ENCODE results near the gene KRT71.

DNA sequence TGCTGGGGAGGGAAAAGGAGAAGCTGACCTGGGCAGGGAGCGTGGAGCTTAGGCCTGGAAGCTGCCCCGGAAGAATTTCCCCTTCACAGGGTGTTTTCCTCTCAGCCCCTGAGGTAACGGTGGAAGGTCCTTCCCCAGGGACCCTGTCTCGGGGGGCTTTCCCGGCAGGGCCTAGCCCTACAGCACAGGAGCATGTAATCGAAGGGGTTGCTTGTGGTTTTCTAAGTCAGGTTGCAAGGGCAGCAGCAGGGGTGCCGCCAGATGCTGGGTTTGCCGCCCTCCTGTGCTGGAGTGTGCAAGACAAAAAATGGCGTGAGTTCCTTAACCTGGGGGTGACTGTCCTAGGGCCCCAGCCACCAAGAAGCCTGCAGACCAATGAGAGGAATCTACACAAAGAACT, 22.3 kb upstream of the KRT71 start:
- no peak for TF ChIP-seq POLR2A (IDR thresholded peaks at IDR 0.05; ENCODE audit: low read length)
- TF ChIP-seq GATA1 (IDR thresholded peaks at IDR 0.05; ENCODE audit: low read depth, low read length) = no peak

Data from erythroblast (primary cell).